H1 (cell line): ENCODE results near the gene NT5E.

Source experiments
- BRCA1 ChIP-seq: IDR thresholded peaks from 2 replicates; pipeline ENCODE4 v1.6.1; 2012; ENCODE audit warnings: low read depth, low read length, improper control_type of control experiment
- CHD7 ChIP-seq: fragments of 300-600 bp; sonication (generic); IDR thresholded peaks from 2 replicates; pipeline ENCODE4 v1.7.1; 2012; ENCODE audit warnings: low read length, moderate library complexity, mild to moderate bottlenecking, inconsistent platforms; ENCODE audit not compliant: insufficient replicate concordance
- CTCF ChIP-seq, 3 experiments: IDR thresholded peaks; 1 replicate in 2 of 3; 2 replicates in 1 of 3; pipeline versions ENCODE4 v1.5.1 to v1.6.1; 2011; ENCODE audit warnings: low read length in 3 of 3, mild to moderate bottlenecking in 3 of 3, inconsistent platforms in 2 of 3, low read depth in 1 of 3, moderate library complexity in 1 of 3; ENCODE audit not compliant: insufficient read depth in 1 of 3; ENCODE audit errors: control extremely low read depth in 1 of 3
- EZH2 ChIP-seq: fragments of 200-600 bp; sonication (generic); IDR thresholded peaks from 2 replicates; pipeline ENCODE4 v1.7.1; 2012; ENCODE audit warnings: low read depth, mild to moderate bottlenecking, moderate library complexity, low read length, inconsistent platforms; ENCODE audit not compliant: severe bottlenecking
- GTF2F1 ChIP-seq: IDR thresholded peaks from 2 replicates; pipeline ENCODE4 v1.6.1; 2012; ENCODE audit warnings: low read depth, low read length, improper control_type of control experiment, borderline replicate concordance
- POU5F1 ChIP-seq: IDR thresholded peaks from 2 replicates; pipeline ENCODE4 v1.6.1; 2011; ENCODE audit warnings: low read depth, mild to moderate bottlenecking, low read length, moderate library complexity
- TBP ChIP-seq: IDR thresholded peaks from 2 replicates; pipeline ENCODE4 v1.6.1; 2011; ENCODE audit warnings: low read depth, low read length, improper control_type of control experiment

GRCh38 chr6:85452441-85452881, 2.6 kb downstream of the NT5E start:
- no peak for TF ChIP-seq CTCF (IDR thresholded peaks at IDR 0.05; ENCODE audit: control extremely low read depth in 1 of 3, insufficient read depth in 1 of 3, low read depth in 1 of 3, low read length in 3 of 3)
- TF ChIP-seq POU5F1 = no peak
- no peak for TF ChIP-seq CHD7
- TF ChIP-seq GTF2F1 = no peak
- no peak for TF ChIP-seq TBP
- TF ChIP-seq EZH2 = no peak
- TF ChIP-seq BRCA1 = no peak
